Hepatocyte (in vitro differentiated cells): Measurements from ENCODE around the gene PSMB7.

ENCODE experiments used
- CTCF ChIP-seq: fragments of 200-600 bp; sonication (generic); IDR thresholded peaks from 2 replicates; pipeline ENCODE4 v1.5.1; 2016; ENCODE audit warnings: antibody characterized with exemption, mild to moderate bottlenecking; ENCODE audit not compliant: poor library complexity
- EZH2 ChIP-seq: fragments of 200-600 bp; sonication (generic); IDR thresholded peaks from 2 replicates; pipeline ENCODE4 v1.6.1; 2016; ENCODE audit warnings: antibody characterized with exemption, mild to moderate bottlenecking, borderline replicate concordance
- EZH2phosphoT487 ChIP-seq: fragments of 200-600 bp; sonication (generic); IDR thresholded peaks from one replicate; pipeline ENCODE4 v1.6.1; 2018; ENCODE audit warnings: antibody characterized with exemption, mild to moderate bottlenecking, low read depth, moderate library complexity; ENCODE audit not compliant: unreplicated experiment, severe bottlenecking

- TF ChIP-seq EZH2, result no peak
- TF ChIP-seq EZH2phosphoT487, result no peak
- TF ChIP-seq CTCF, result no peak
These were observed 60.0 kb downstream of the PSMB7 start for GRCh38 chr9:124355039-124355940.
